H9 (cell line): Measurements from ENCODE around the gene LST1. TPM values are rescaled to one million over a fixed set of nuclear protein-coding genes. Genes with fewer than 3 reads are reported as not detected.

Experiments
- DNase-seq: peaks from one replicate; pipeline ENCODE4 v3.0.0-alpha.2; 2017
- H2AFZ ChIP-seq: one replicate; pipeline ENCODE4 v1.6.1; 2013; ENCODE audit warnings: mild to moderate bottlenecking, low read length, control low read depth, moderate library complexity
- H2AK5ac ChIP-seq: 2 replicates; pipeline ENCODE4 v1.6.1; 2013; ENCODE audit warnings: low read length, control low read depth, mixed read lengths; ENCODE audit not compliant: insufficient read length
- H2BK120ac ChIP-seq: one replicate; pipeline ENCODE4 v1.6.1; 2013; ENCODE audit warnings: low read depth, mild to moderate bottlenecking, low read length, control low read depth, inconsistent platforms; ENCODE audit not compliant: poor library complexity, severe bottlenecking
- H2BK12ac ChIP-seq: 2 replicates; pipeline ENCODE4 v1.6.1; 2013; ENCODE audit warnings: low read length, control low read depth, mixed read lengths, low read depth; ENCODE audit not compliant: insufficient read length
- H2BK15ac ChIP-seq: 2 replicates; pipeline ENCODE4 v1.6.1; 2013; ENCODE audit warnings: low read depth, low read length, control low read depth
- H2BK20ac ChIP-seq: one replicate; pipeline ENCODE4 v1.6.1; 2013; ENCODE audit warnings: low read depth, mild to moderate bottlenecking, low read length, control low read depth, inconsistent platforms; ENCODE audit not compliant: poor library complexity, severe bottlenecking
- H2BK5ac ChIP-seq: 2 replicates; pipeline ENCODE4 v1.6.1; 2013; ENCODE audit warnings: low read length, control low read depth, mixed read lengths; ENCODE audit not compliant: insufficient read length
- H3K14ac ChIP-seq: 2 replicates; pipeline ENCODE4 v1.6.1; 2013; ENCODE audit warnings: low read length, control low read depth; ENCODE audit not compliant: insufficient read depth
- H3K18ac ChIP-seq: 2 replicates; pipeline ENCODE4 v1.6.1; 2013; ENCODE audit warnings: low read depth, mild to moderate bottlenecking, mixed read lengths, low read length, control low read depth; ENCODE audit not compliant: insufficient read length
- H3K23ac ChIP-seq: 2 replicates; pipeline ENCODE4 v1.6.1; 2013; ENCODE audit warnings: low read length, control low read depth, mixed read lengths, low read depth; ENCODE audit not compliant: insufficient read length
- H3K23me2 ChIP-seq: 2 replicates; pipeline ENCODE4 v1.6.1; 2013; ENCODE audit warnings: low read depth, mild to moderate bottlenecking, mixed read lengths, low read length, control low read depth; ENCODE audit not compliant: insufficient read length, poor library complexity, severe bottlenecking
- H3K27ac ChIP-seq: 2 replicates; pipeline ENCODE4 v1.5.1; 2013; ENCODE audit warnings: low read length, control low read depth, mixed read lengths, low read depth; ENCODE audit not compliant: insufficient read length
- H3K27me3 ChIP-seq: 2 replicates; pipeline ENCODE4 v1.6.1; 2013; ENCODE audit warnings: low read length, control low read depth, inconsistent platforms; ENCODE audit not compliant: insufficient read depth
- H3K4ac ChIP-seq: 2 replicates; pipeline ENCODE4 v1.6.1; 2013; ENCODE audit warnings: low read depth, mild to moderate bottlenecking, control low read depth, inconsistent platforms, low read length, moderate library complexity
- H3K4me1 ChIP-seq: 2 replicates; pipeline ENCODE4 v1.6.1; 2013; ENCODE audit warnings: low read length, control low read depth, inconsistent platforms; ENCODE audit not compliant: insufficient read depth
- H3K4me2 ChIP-seq: 2 replicates; pipeline ENCODE4 v1.6.1; 2013; ENCODE audit warnings: low read length, control low read depth, mixed read lengths; ENCODE audit not compliant: insufficient read length, insufficient read depth
- H3K56ac ChIP-seq: 2 replicates; pipeline ENCODE4 v1.6.1; 2013; ENCODE audit warnings: low read depth, mild to moderate bottlenecking, mixed read lengths, low read length, control low read depth; ENCODE audit not compliant: insufficient read length
- H3K79me1 ChIP-seq: 2 replicates; pipeline ENCODE4 v1.6.1; 2013; ENCODE audit warnings: low read depth, mild to moderate bottlenecking, moderate library complexity, low read length, control low read depth, inconsistent platforms; ENCODE audit not compliant: insufficient read depth, poor library complexity, severe bottlenecking
- H3K79me2 ChIP-seq: 2 replicates; pipeline ENCODE4 v1.6.1; 2013; ENCODE audit warnings: low read length, control low read depth, inconsistent platforms; ENCODE audit not compliant: insufficient read depth
- H3K9ac ChIP-seq: 2 replicates; pipeline ENCODE4 v1.6.1; 2013; ENCODE audit warnings: low read length, control low read depth, mixed read lengths; ENCODE audit not compliant: insufficient read length; ENCODE audit errors: extremely low read depth
- H3K9me3 ChIP-seq: one replicate; pipeline ENCODE4 v1.6.1; 2013; ENCODE audit warnings: low read depth, low read length, inconsistent platforms; ENCODE audit not compliant: control insufficient read depth
- H3T11ph ChIP-seq: one replicate; pipeline ENCODE4 v1.6.1; 2013; ENCODE audit warnings: mild to moderate bottlenecking, low read length, control low read depth, inconsistent platforms
- H4K20me1 ChIP-seq: one replicate; pipeline ENCODE4 v1.6.1; 2013; ENCODE audit not compliant: control insufficient read depth, insufficient read length, insufficient read depth
- H4K5ac ChIP-seq: 2 replicates; pipeline ENCODE4 v1.6.1; 2013; ENCODE audit warnings: low read depth, mild to moderate bottlenecking, mixed read lengths, low read length, control low read depth; ENCODE audit not compliant: insufficient read length
- H4K8ac ChIP-seq: replicated peaks from 2 replicates; pipeline ENCODE4 v1.6.1; 2013; ENCODE audit warnings: low read length, control low read depth, mixed read lengths, low read depth; ENCODE audit not compliant: insufficient read length
- H4K91ac ChIP-seq: 2 replicates; pipeline ENCODE4 v1.6.1; 2013; ENCODE audit warnings: low read depth, mild to moderate bottlenecking, moderate library complexity, mixed read lengths, low read length, control low read depth; ENCODE audit not compliant: insufficient read length
- H3K27ac Mint-ChIP-seq, 3 experiments: 2 replicates in 2 of 3; 3 replicates in 1 of 3; pipeline ENCODE4 v1.8.0; 2020 to 2021; ENCODE audit warnings: mixed read lengths in 3 of 3, mild to moderate bottlenecking in 1 of 3, moderate library complexity in 1 of 3
- H3K27me3 Mint-ChIP-seq: 2 replicates; pipeline ENCODE4 v1.8.0; 2021; ENCODE audit warnings: low read depth, mild to moderate bottlenecking, moderate library complexity, mixed read lengths
- H3K36me3 Mint-ChIP-seq, 3 experiments: 2 replicates in 2 of 3; 3 replicates in 1 of 3; pipeline ENCODE4 v1.8.0; 2020 to 2021; ENCODE audit warnings: low read depth in 3 of 3, mixed read lengths in 3 of 3; ENCODE audit not compliant: insufficient read depth in 1 of 3
- H3K4me1 Mint-ChIP-seq, 2 experiments: 2 replicates each; pipeline ENCODE4 v1.8.0; 2020; ENCODE audit warnings: mixed read lengths in 2 of 2
- H3K4me3 Mint-ChIP-seq, 2 experiments: 2 replicates in 1 of 2; 3 replicates in 1 of 2; pipeline ENCODE4 v1.8.0; 2020 to 2021; ENCODE audit warnings: mild to moderate bottlenecking in 2 of 2, mixed read lengths in 2 of 2, moderate library complexity in 1 of 2
- H3K9me3 Mint-ChIP-seq, 2 experiments: 2 replicates in 1 of 2; 3 replicates in 1 of 2; pipeline ENCODE4 v1.8.0; 2020; ENCODE audit warnings: mild to moderate bottlenecking in 2 of 2, mixed read lengths in 2 of 2, moderate library complexity in 1 of 2
- WGBS: extraction: QIAGEN DNeasy Blood & Tissue Kit; methylation state at CpG from one replicate; pipeline ENCODE4 v1.1.7; 2013; ENCODE audit warnings: missing lambda C conversion rate, low lambda C conversion rate, mixed read lengths; ENCODE audit not compliant: insufficient read length; ENCODE audit errors: extremely low coverage; 5-methylcytosine and 5-hydroxymethylcytosine counted together
- total RNA-seq: library from RNA; stranded (reverse); gene quantifications from 2 replicates; pipeline ENCODE4 v1.2.1, GENCODE V29; 2021
- TF ChIP-seq, protein P1 (sequence below): fragments of 200-600 bp; sonication (generic); conservative IDR thresholded peaks from 3 replicates; pipeline ENCODE4 v1.8.0; 2021; ENCODE audit warnings: antibody characterized with exemption, mild to moderate bottlenecking

Gene LST1
- total RNA-seq, 1 experiment from 2014 or later = not detected

- H2BK12ac ChIP-seq = no peak overlapping the region
- no peak overlapping the region for H3K27ac ChIP-seq
- Mint-ChIP-seq H3K4me3 (peak overlapping the region; percentile 70 to 84), H3K27me3 (no peaks in the 10 kb centered on the region), H3K4me1 (peaks cover 18 to 29% of the 10 kb centered on the region in 2 experiments), H3K27ac (peak overlapping the region; percentile 89 to 97 (median 94)), H3K36me3 (peaks cover 6 to 32% (median 19%) of the 10 kb centered on the region in 3 experiments; a peak in 6 of 7 replicates), H3K9me3 (no peaks in the 10 kb centered on the region)
- no peaks in the 10 kb centered on the region for H3K9me3 ChIP-seq
- H3T11ph ChIP-seq = no peak overlapping the region
- no peak overlapping the region; the same call in 1 of the 2 replicates for H3K14ac ChIP-seq
- no peak overlapping the region for H2BK120ac ChIP-seq
- no peaks in the 10 kb centered on the region for H3K27me3 ChIP-seq
- no peaks in the 10 kb centered on the region for H3K23me2 ChIP-seq
- H3K23ac ChIP-seq = no peak overlapping the region
- no peaks in the 10 kb centered on the region; the same call in 1 of the 2 replicates for H3K79me2 ChIP-seq
- no peak overlapping the region for H4K8ac ChIP-seq
- H3K18ac ChIP-seq = no peak overlapping the region
- no peak for DNase-seq
- H2BK5ac ChIP-seq = no peak overlapping the region
- H3K4me1 ChIP-seq = no peaks in the 10 kb centered on the region; the same call in 1 of the 2 replicates
- H2AK5ac ChIP-seq = no peak overlapping the region
- no peak overlapping the region for H2BK15ac ChIP-seq
- no peak overlapping the region for H2BK20ac ChIP-seq
- 0 out of 2 replicates have a peak overlapping the region, but pooled peaks have one; percentile 88 for H3K4ac ChIP-seq
- peak overlapping the region; percentile 56 for H3K4me2 ChIP-seq
- H4K20me1 ChIP-seq = no peaks in the 10 kb centered on the region
- WGBS = 100% methylated on average over 1 of the region's 24 CpGs
- peaks cover 3% of the 10 kb centered on the region for H3K79me1 ChIP-seq
- H4K91ac ChIP-seq = no peak overlapping the region
- H3K9ac ChIP-seq = peak overlapping the region; percentile 18
- no peak overlapping the region for H3K56ac ChIP-seq
- H2AFZ ChIP-seq = no peak overlapping the region
- no peak overlapping the region for H4K5ac ChIP-seq
- TF ChIP-seq, protein P1, sequence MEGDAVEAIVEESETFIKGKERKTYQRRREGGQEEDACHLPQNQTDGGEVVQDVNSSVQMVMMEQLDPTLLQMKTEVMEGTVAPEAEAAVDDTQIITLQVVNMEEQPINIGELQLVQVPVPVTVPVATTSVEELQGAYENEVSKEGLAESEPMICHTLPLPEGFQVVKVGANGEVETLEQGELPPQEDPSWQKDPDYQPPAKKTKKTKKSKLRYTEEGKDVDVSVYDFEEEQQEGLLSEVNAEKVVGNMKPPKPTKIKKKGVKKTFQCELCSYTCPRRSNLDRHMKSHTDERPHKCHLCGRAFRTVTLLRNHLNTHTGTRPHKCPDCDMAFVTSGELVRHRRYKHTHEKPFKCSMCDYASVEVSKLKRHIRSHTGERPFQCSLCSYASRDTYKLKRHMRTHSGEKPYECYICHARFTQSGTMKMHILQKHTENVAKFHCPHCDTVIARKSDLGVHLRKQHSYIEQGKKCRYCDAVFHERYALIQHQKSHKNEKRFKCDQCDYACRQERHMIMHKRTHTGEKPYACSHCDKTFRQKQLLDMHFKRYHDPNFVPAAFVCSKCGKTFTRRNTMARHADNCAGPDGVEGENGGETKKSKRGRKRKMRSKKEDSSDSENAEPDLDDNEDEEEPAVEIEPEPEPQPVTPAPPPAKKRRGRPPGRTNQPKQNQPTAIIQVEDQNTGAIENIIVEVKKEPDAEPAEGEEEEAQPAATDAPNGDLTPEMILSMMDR = no peak
Measured at GRCh38 chr6:31547727-31548543, 38.1 kb upstream of the LST1 start.
